Uterus (tissue), 4 donors: ENCODE measurements around the gene PLEKHM3. TPM values are rescaled to one million over a fixed set of nuclear protein-coding genes. Genes with fewer than 3 reads are reported as not detected.

Source experiments
- DNase-seq, 2 donors: peaks; one replicate each; pipeline ENCODE4 v3.0.0-alpha.2; 2019 to 2020
- H3K27ac ChIP-seq, 2 donors: fragments of 200-600 bp; sonication (generic); 1 replicate in 1 of 2; 2 replicates in 1 of 2; pipeline ENCODE4 v1.5.1; 2016 to 2018
- H3K27me3 ChIP-seq, 2 donors: fragments of 200-600 bp; sonication (generic); one replicate each; pipeline ENCODE4 v1.5.1; 2018 to 2019; ENCODE audit warnings: control low read depth in 1 of 2
- H3K36me3 ChIP-seq, 2 donors: fragments of 200-600 bp; sonication (generic); one replicate each; pipeline ENCODE4 v1.5.1; 2019; ENCODE audit warnings: control low read depth in 1 of 2
- H3K4me1 ChIP-seq, 2 donors: fragments of 200-600 bp; sonication (generic); one replicate each; pipeline ENCODE4 v1.5.1; 2018 to 2019; ENCODE audit warnings: control low read depth in 1 of 2
- H3K4me3 ChIP-seq, 2 donors: fragments of 200-600 bp; sonication (generic); 1 replicate in 1 of 2; 2 replicates in 1 of 2; pipeline ENCODE4 v1.5.1; 2018 to 2019; ENCODE audit warnings: mild to moderate bottlenecking in 1 of 2
- H3K9me3 ChIP-seq, 2 donors: fragments of 200-600 bp; sonication (generic); one replicate each; pipeline ENCODE4 v1.5.1; 2019; ENCODE audit warnings: control low read depth in 1 of 2
- POLR2A ChIP-seq, 2 donors: fragments of 450-650 bp; IDR thresholded peaks; one replicate each; pipeline ENCODE4 v1.6.1; 2016; ENCODE audit warnings: antibody characterized with exemption in 2 of 2, mild to moderate bottlenecking in 1 of 2, moderate library complexity in 1 of 2
- intact Hi-C: fragments of 100-400 bp; cut with DNase I; formaldehyde crosslinking; loops from one replicate; pipeline ENCODE4 v1.15.1; 2023; ENCODE audit warnings: low total_unique reads
- total RNA-seq, 4 donors: library from RNA; depleted of rRNA in 3 of 4; stranded (reverse); fragments of >200 nt in 3 of 4; gene quantifications; one replicate each; pipeline versions ENCODE4 v1.1.0 to v1.2.4, GENCODE V29; 2014 to 2023
- TF ChIP-seq, protein P1 (sequence below), 4 experiments: fragments of 200-600 bp in 2 of 4; fragments of 450-650 bp in 2 of 4; sonication (generic) in 2 of 4; IDR thresholded peaks; one replicate each; pipeline ENCODE4 v1.5.1; 2016 to 2019; ENCODE audit warnings: antibody characterized with exemption in 4 of 4, mild to moderate bottlenecking in 2 of 4, moderate library complexity in 1 of 4
- donor health status: DM: yes; HTN: yes; CAD: no.

Gene PLEKHM3
- total RNA-seq, 4 donors from 2014 or later: 20.5 to 43.4 (median 21.6) TPM

DNA sequence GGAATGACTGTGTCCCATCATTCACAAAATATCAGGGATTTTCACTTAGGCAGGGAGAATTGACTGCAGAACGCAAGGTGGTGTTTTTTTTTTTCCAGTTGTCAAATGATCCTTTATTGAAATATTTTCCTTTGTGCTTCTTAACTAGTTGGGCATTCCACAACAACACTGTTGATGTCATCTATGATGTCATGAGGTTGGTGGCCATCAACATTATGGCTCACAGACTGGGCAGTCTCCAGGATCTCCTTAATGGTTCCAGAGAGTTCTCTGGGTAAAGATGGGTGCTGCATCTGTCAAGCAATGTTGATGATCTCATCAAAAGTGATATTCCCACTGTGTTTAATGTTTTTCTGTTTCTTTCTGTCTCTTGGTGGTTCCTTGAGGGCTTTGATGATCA, 31.8 kb upstream of the PLEKHM3 start:
- peaks cover 0 to 5% of the 10 kb centered on the region in 2 donors for H3K27me3 ChIP-seq
- H3K27ac ChIP-seq: no peak overlapping the region
- H3K4me1 ChIP-seq: no peaks in the 10 kb centered on the region
- intact Hi-C loops: no loop called here
- DNase-seq: no peak
- H3K4me3 ChIP-seq: no peak overlapping the region
- no peaks in the 10 kb centered on the region for H3K9me3 ChIP-seq
- H3K36me3 ChIP-seq: no peaks in the 10 kb centered on the region
- TF ChIP-seq POLR2A (IDR thresholded peaks at IDR 0.05): no peak
- TF ChIP-seq, protein P1, sequence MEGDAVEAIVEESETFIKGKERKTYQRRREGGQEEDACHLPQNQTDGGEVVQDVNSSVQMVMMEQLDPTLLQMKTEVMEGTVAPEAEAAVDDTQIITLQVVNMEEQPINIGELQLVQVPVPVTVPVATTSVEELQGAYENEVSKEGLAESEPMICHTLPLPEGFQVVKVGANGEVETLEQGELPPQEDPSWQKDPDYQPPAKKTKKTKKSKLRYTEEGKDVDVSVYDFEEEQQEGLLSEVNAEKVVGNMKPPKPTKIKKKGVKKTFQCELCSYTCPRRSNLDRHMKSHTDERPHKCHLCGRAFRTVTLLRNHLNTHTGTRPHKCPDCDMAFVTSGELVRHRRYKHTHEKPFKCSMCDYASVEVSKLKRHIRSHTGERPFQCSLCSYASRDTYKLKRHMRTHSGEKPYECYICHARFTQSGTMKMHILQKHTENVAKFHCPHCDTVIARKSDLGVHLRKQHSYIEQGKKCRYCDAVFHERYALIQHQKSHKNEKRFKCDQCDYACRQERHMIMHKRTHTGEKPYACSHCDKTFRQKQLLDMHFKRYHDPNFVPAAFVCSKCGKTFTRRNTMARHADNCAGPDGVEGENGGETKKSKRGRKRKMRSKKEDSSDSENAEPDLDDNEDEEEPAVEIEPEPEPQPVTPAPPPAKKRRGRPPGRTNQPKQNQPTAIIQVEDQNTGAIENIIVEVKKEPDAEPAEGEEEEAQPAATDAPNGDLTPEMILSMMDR (IDR thresholded peaks at IDR 0.05): no peak

DNA sequence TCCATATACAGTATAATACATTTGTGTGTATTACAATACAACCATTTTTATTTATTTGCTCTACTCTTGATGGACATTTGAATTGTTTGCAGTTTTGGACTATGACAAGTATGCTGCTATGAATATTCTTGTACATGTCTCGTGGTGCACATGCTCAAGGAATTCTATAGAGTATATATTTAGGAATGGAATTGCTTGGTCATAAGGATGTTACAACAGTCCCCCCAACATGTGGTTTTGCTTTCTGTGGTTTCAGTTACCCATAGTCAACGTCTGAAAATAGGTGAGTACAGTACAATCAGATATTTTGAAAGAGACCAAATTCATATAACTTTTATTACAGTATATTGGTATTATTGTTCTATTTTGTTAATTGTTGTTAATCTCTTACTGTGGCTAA, 24.1 kb upstream of the PLEKHM3 start:
- H3K36me3 ChIP-seq: no peaks in the 10 kb centered on the region
- no peak for TF ChIP-seq POLR2A (IDR thresholded peaks at IDR 0.05)
- DNase-seq: no peak
- H3K27ac ChIP-seq: no peak overlapping the region
- H3K9me3 ChIP-seq: no peaks in the 10 kb centered on the region
- intact Hi-C loops: no loop called here
- no peaks in the 10 kb centered on the region for H3K4me1 ChIP-seq
- H3K27me3 ChIP-seq: peaks cover 0 to 5% of the 10 kb centered on the region in 2 donors
- no peak overlapping the region for H3K4me3 ChIP-seq

DNA sequence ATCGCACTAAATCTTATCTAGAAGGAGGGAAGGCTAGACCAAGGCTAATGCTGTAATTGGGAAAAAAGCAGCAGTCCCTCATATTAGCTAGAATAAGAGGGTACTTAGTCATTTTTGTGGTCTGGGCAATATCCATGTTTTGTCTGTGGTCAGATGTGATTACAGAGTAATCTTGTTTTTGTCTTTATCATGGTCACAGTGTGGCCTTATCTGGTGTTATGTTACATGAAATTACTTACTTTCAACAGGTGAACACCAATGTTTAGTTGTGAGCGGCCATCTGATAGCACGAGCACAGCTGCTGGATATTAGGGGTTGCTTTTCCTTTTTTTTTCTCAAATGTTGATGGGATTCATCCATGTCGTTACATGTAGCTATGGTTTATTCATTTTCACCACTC, 23.7 kb upstream of the PLEKHM3 start:
- no peaks in the 10 kb centered on the region for H3K4me1 ChIP-seq
- H3K27me3 ChIP-seq: peaks cover 0 to 4% of the 10 kb centered on the region in 2 donors
- no peaks in the 10 kb centered on the region for H3K9me3 ChIP-seq
- intact Hi-C loops: no loop called here
- no peak overlapping the region for H3K4me3 ChIP-seq
- no peaks in the 10 kb centered on the region for H3K36me3 ChIP-seq
- H3K27ac ChIP-seq: no peak overlapping the region
- DNase-seq: no peak
- TF ChIP-seq, protein P1 (IDR thresholded peaks at IDR 0.05): no peak
- TF ChIP-seq POLR2A (IDR thresholded peaks at IDR 0.05): no peak

DNA sequence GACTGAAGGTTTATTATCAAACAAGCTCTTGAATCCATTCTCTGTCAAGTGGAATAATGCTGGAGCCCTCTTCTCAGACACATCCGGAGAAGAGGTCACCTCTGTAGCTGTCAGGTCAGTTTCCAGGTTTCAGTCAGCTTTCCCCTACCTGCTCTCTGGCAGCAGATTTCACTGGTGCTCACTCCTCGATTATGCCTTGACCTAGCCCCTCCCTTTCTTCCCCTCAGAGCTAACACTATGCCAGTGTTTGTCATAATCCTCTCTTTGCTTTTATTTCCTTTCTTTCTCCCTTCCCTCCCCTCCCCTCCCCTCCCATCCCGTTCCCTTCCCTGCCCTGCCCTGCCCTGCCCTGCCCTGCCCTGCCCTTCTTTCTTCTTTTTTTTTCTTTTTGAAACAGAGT, 22.5 kb upstream of the PLEKHM3 start:
- H3K36me3 ChIP-seq: no peaks in the 10 kb centered on the region
- H3K27ac ChIP-seq: no peak overlapping the region
- no peak overlapping the region for H3K4me3 ChIP-seq
- intact Hi-C loops: no loop called here
- DNase-seq: no peak
- TF ChIP-seq, protein P1 (IDR thresholded peaks at IDR 0.05): no peak
- TF ChIP-seq POLR2A (IDR thresholded peaks at IDR 0.05): no peak
- H3K4me1 ChIP-seq: no peaks in the 10 kb centered on the region
- no peaks in the 10 kb centered on the region for H3K9me3 ChIP-seq
- H3K27me3 ChIP-seq: no peaks in the 10 kb centered on the region

DNA sequence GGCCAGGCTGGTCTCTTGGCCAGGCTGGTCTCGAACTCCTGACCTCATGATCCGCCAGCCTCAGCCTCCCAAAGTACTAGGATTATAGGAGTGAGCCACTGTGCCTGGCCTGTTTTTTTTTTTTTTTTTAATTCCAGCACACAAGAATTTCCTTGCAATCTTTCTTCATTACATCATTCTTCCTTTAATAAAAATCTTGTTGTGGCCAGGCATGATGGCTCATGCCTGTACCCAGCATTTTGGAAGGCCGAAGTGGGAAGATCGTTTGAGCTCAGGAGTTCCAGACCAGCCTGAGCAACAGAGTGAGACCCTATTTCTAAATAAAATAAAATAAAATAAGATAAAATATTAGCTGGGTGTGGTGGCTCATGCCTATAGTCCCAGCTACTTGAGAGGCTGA, 21.4 kb upstream of the PLEKHM3 start:
- Histone ChIP-seq H3K4me3 (no peak overlapping the region), H3K36me3 (no peaks in the 10 kb centered on the region), H3K9me3 (no peaks in the 10 kb centered on the region), H3K4me1 (no peaks in the 10 kb centered on the region), H3K27ac (no peak overlapping the region), H3K27me3 (no peaks in the 10 kb centered on the region)
- DNase-seq: no peak
- intact Hi-C loops: no loop called here
- TF ChIP-seq, protein P1 (IDR thresholded peaks at IDR 0.05): no peak
- TF ChIP-seq POLR2A (IDR thresholded peaks at IDR 0.05): no peak

DNA sequence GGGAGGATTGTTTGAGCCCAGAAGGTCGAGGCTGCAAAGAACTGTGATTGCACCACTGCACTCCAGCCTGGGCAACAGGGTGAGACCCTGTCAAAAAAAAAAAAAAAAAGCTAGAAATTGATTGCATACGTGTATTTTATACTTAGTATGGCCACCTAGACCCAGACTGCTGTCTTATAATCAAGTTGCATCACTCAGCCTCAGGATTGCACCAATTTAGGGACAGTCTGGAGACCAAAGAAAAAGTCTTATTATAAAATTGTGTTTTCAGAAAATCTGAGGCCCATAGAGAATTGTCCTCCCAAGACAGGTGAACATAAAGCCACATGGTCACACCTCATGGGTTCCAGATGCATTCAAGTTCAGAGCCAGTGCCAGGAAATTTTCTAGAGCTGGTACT, 17.1 kb upstream of the PLEKHM3 start:
- H3K4me3 ChIP-seq: no peak overlapping the region
- H3K4me1 ChIP-seq: no peaks in the 10 kb centered on the region
- H3K9me3 ChIP-seq: no peaks in the 10 kb centered on the region
- no peak overlapping the region for H3K27ac ChIP-seq
- DNase-seq: no peak
- TF ChIP-seq POLR2A (IDR thresholded peaks at IDR 0.05): no peak
- TF ChIP-seq, protein P1 (IDR thresholded peaks at IDR 0.05): no peak
- H3K27me3 ChIP-seq: no peaks in the 10 kb centered on the region
- intact Hi-C loops: no loop called here
- no peaks in the 10 kb centered on the region for H3K36me3 ChIP-seq
